Measurements from ENCODE around the gene SAE1.
A peak's percentile ranks its signal among the peaks of the same experiment; 100 is the strongest.

Gene SAE1

GRCh38 chr19:47172666-47173455 is 42.2 kb downstream of the SAE1 start:
- no peak for DNase-seq

- DNase-seq, result no peak
Observed at GRCh38 chr19:47176071-47176626, 45.5 kb downstream of the SAE1 start.

GRCh38 chr19:47176627-47177090 is 46.0 kb downstream of the SAE1 start:
- no peak for DNase-seq

GRCh38 chr19:47179653-47180310 is 49.1 kb downstream of the SAE1 start:
- no peak for DNase-seq

- DNase-seq, result no peak
Observed at GRCh38 chr19:47183601-47184000, 53.0 kb downstream of the SAE1 start.

- no peak for DNase-seq
Observed at GRCh38 chr19:47186446-47187334, 56.1 kb downstream of the SAE1 start.

GRCh38 chr19:47187335-47187655 is 56.7 kb downstream of the SAE1 start:
- DNase-seq, result no peak

- DNase-seq, result no peak
Observed at GRCh38 chr19:47187797-47188196, 57.2 kb downstream of the SAE1 start.

GRCh38 chr19:47188507-47189033 is 57.9 kb downstream of the SAE1 start:
- DNase-seq, result no peak

GRCh38 chr19:47190167-47190727 is 59.6 kb downstream of the SAE1 start:
- DNase-seq, result no peak

GRCh38 chr19:47195434-47195833 is 64.8 kb downstream of the SAE1 start:
- no peak for DNase-seq

GRCh38 chr19:47197141-47197540 is 66.5 kb downstream of the SAE1 start:
- DNase-seq, result no peak

- no peak for DNase-seq
Observed at GRCh38 chr19:47200530-47200929, 69.9 kb downstream of the SAE1 start.

GRCh38 chr19:47203254-47203653 is 72.6 kb downstream of the SAE1 start:
- DNase-seq, result no peak

GRCh38 chr19:47209319-47210179 is 78.9 kb downstream of the SAE1 start:
- DNase-seq, result no peak

- no peak for DNase-seq
Observed at GRCh38 chr19:47210180-47210490, 79.5 kb downstream of the SAE1 start.

- DNase-seq, result peak; percentile 57
Observed at GRCh38 chr19:47210689-47211316, 80.2 kb downstream of the SAE1 start.

- DNase-seq, result no peak
Observed at GRCh38 chr19:47215581-47215980, 84.9 kb downstream of the SAE1 start.

- no peak for DNase-seq
Observed at GRCh38 chr19:47221080-47221841, 90.6 kb downstream of the SAE1 start.

GRCh38 chr19:47221890-47222289 is 91.3 kb downstream of the SAE1 start:
- no peak for DNase-seq
